Kidney capillary endothelial cell (primary cell): ENCODE measurements around the gene EVL.
"Not testable (repeated sequence)": the region's sequence is repeated elsewhere in the genome, so short reads cannot be mapped to it uniquely, and the experiment has no call there.

ENCODE experiments used
- DNase-seq: peaks from one replicate; pipeline ENCODE4 v3.0.0-alpha.2; 2018; ENCODE audit warnings: low spot score

EVL gene

DNA sequence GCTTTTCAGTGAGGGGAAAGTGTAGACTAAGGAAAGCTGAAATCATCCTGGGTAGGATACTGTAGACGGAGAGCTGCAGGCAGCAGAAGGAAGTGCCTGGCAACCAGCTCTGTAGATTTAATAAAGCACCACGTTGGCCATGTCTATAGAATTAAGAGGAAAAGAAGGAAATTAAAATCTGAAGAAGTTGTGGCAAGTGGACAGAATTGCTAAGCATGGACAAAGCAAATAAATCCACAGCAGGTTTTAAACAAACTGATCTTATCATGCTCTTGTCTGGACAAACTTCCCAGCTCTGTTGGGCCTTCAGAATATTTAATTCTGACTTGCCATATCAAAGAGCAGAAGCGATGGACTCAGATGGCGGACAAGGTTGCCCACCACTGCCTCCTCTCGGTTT lies 27.2 kb upstream of the EVL start:
- no peak for DNase-seq

DNA sequence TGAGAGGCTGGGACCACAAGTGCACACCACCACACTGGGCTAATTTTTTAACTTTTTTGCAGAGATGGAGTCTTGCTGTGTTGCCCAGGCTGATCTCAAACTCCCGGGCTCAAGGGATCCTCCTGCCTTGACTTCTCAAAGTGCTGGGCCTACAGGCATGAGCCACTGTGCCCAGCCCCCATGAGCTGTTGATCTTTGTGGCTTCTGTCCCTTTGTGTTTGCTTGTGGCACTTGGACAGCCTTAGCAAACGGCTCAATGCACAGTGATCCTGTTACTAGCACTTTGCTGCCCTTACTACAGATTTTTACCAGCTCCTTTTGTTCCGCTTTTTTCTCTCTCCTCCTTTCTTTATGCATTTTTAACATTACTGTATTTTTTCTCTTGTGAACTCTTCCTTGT lies 25.3 kb upstream of the EVL start:
- no peak for DNase-seq

DNA sequence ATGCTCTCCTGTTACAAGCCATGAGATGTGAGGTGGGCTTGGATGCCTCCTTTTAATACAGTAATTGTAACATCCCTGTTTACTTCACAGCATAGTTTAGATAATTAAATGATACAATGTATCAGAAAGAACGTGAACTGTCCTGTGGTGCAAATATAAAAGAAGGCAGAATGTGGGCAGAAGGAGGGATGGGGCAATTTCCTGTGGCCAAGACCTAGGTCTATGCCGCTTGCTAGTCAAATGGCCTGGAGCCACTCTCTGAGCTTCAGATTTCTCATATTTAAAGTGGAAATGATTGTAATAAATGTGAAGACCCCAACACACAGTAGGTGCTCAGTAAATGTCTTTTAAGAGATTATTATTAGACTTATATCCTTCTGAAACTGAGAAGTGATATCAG lies 24.0 kb upstream of the EVL start:
- DNase-seq, result no peak

DNA sequence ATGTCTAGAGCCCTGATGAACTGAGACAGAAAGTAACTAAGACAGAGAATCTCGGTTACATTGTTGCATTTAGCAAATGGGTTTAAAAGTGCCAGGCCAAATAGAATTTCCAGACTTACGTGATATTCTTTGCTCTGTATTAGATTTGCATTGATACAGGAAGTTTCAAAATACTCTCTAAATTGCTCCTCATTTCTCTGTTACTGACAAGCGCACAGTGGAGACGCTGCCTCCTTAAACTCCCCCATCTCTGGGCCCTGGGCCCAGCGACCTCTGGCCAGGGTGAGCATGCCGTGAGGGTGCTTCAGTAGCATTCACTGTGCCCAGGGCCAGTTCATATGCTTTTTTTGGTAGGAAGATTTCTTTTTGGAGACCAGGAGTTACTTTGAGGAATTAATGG lies 22.9 kb upstream of the EVL start:
- no peak for DNase-seq

DNA sequence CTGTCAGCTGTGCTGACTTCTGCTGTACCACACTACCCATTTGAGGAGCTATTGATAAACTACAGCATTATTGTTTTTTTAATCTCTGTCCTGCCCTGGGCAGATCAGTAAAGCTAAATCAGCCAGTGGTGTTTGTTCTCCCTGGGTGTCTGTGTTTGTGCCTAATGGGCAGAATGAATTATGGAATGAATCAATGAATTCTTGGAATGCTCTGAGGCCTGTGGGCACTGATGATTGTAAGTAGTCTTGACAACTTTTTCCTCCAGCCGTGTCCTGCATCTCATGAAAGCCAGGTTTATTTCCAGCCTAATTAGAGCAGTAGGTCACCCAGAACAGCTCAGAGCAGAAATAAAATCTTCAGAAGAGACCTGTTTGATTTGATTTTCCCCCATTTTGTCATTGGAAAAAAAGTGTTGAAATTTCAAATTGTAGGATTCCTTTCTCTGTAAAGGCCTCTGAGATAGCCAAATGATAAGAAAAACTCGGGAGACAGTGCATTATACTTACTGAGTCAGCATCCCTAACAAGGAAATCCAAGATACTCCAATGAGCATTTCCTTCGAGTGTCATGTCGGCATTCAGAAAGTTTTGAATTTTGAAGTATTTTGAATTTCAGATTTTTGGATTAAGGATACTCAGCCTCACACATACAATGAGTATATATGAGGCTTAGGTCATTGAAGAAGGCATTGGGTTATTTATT lies 19.4 kb upstream of the EVL start:
- no peak for DNase-seq

DNA sequence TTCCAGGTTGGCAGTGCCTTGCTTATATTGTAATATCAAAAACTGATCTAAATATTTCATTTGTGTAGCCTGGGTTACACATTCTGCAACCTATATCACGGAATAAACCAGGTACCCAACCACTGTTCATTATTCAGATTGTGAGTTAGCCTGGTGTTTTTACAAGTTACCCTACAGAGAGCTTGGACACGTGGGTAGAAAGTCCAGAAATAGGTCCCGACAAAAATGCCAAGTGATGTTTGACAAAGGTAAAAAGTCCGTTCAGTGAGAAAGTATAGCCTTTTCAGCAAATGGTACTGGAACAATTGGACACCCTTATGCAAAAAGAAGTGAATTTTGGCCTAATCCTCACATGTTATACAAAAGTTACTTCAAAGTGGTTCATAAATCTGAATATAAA lies 17.6 kb upstream of the EVL start:
- DNase-seq, result no peak

DNA sequence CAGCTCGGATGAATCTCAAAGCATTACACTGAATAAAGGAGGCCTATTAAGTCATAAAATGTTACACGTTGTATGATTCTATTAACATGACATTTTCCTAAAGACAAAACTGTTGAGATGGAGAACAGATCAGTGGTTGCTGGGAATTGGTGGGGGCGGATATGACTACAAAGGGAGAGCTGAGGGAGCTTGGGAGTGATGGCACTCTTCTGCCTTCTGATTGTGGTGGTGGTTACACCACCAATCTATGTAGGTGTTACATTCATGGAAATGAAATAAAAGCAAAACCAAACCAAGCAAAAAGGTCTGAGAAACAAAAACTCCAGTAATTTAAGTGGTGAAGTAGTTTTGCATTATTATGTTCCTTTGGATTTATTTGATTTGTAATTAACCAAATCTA lies 16.4 kb upstream of the EVL start:
- no peak for DNase-seq

DNA sequence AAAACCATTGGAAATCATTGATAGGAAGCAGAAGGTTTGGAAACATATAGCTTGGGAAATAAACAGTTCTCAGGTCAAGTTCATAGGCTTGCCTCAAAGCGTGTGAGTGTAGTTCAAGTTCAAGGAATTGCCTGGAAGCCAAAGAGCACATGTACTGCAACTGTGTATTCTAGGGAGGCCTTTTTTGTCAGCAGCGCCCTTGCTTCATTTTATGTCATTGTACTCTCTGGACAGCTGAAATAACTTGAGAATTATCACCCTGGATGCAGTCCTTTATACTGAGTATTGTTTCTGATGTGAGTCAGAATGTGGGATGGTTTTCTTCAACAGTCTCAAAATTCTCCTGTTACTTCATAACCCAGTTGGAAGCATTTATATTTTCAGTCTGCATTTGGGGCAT lies 16.0 kb upstream of the EVL start:
- DNase-seq, result no peak

DNA sequence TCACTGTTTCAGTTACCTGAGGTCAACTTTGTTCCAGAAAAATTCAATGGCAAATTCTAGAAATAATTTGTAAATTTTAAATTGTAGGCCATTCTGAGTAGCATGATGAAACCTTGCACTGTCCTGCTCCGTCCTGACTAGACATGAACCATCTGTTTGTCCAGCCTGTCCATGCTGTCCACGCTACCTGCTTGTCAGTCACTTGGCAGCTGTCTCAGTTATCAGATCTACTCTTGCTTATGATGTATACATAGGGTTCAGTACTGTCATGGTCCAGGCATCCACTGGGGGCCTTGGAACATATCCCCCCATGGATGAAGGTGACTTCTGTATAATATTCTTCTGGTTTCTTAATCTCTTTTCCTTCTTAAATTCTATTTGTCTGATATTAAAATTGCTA lies 14.1 kb upstream of the EVL start:
- DNase-seq, result no peak

DNA sequence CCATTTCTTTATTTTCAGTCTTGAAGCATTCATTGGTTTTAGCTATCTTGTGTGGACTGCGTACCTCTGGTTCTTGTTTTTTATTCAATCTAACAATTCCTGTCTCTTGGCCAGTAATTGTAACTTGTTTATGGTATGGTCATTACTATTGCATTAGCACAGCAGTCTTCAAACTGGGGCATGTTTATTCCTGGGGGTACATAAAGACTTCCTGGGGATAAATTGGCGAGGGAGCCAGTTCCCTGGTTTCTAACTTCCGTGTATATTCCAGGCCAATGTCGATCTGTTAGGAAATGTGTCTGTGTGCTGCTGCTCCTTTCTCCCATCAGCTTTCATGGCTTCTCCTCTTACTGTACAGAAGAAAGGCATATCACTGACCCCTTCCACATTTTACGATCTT lies 13.7 kb upstream of the EVL start:
- no peak for DNase-seq

DNA sequence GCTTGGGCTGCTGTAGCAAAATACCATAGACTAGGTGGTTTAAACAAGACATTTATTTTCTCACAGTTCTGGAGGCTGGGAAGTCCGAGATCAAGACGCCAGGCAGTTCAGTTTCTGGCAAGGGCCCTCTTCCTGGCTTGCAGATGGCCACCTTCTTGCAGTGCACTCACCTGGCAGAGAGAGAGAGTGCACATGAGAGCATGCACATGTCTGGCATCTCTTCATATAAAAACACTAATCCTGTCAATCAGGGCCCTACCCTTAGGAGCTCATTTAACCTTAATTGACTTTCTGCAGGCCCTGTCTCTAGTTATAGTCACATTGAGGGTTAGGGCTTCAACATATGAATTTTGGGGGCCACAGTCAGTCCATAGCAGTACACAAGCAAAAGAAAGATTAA lies 12.4 kb upstream of the EVL start:
- no peak for DNase-seq

DNA sequence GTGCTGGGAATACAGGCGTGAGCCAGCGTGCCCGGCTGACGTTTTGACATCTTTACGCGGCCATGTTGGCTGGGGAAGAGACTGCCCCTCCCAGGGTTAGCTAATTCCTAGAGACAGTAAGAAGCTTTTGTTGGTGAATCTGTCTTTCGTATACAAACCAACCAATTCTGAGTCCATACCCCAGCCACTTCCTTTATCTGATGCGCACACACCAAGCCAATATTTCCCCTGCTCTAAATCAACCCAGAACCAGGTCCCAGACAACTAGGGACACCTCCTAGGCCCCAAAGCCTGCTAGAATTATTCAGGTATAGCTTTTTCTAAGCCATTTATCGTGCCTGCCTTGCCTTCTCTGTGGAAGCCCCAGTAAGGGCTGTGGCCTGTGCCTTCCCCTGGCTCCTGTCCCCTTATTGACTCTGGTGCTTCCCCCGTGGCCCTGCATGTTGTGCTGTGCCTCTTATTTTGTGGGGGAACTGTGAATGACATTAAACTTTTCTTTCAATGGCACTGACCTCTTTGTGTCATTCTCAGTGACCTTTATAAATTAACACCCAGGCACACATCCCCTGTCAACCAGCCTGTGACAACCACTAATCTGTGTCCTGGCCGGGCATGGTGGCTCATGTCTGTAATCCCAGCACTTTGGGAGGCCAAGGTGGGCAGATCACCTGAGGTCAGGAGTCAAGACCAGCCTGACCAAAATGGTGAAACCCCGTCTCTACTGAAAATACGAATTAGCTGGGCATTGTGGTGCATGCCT lies 10.7 kb upstream of the EVL start:
- DNase-seq, result no peak

DNA sequence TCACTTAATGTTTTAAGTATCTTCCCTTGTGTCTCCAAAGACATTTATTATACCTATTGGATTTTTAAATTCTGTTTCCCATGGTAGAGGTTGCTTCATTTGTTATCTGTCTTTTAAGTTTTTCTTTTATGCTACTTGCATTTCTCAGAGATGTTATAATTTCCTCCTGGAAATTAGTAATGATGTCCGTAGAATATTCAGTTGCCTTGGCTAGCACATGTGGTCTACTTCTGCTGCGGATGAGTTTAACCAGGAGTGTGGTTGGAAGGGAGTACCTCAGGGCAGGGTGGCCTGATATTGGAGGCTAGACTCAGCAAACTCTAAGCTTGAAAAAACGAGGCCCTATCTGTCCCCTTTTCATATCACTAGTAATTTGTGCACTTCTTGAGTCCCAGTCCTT lies 8.8 kb upstream of the EVL start:
- no peak for DNase-seq

DNA sequence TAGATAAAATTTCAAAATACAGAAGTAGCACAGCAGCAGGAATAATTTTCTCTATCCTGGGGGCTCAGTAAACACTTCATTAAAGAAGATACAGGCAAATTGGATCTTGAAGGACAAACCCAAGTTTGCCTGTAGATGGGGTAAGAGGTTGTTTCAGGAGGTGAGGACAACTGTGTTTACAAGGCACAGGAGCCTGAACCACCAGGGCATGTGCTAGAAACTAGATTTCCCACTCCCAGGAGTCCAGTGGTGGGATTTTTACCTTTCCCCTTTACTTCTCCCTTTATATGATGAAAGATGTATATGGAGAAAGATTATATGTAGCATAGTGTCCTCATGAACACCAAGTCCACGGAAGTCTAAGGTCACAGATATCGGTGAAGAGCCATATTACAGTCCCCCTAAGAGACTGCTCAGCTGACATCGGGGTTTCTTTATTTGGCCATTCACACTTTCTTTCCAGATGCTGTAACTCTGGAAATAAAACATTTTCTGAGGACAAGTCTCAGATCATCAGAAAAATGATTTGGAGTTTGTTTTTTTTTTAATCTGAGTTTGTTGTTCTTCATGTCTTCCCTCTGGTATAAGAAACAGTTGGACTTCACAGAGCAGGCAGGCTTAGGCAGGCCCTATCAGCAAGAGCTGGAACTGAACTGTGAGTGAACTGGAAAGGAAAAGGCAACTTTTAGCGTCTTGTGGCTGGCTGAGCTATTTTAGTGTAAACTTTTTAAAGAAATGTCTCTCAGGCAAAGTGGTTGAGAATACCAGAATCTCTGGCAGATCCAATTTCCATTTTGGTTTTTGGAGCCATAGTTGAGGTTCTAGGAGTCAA lies 8.0 kb upstream of the EVL start:
- no peak for DNase-seq

DNA sequence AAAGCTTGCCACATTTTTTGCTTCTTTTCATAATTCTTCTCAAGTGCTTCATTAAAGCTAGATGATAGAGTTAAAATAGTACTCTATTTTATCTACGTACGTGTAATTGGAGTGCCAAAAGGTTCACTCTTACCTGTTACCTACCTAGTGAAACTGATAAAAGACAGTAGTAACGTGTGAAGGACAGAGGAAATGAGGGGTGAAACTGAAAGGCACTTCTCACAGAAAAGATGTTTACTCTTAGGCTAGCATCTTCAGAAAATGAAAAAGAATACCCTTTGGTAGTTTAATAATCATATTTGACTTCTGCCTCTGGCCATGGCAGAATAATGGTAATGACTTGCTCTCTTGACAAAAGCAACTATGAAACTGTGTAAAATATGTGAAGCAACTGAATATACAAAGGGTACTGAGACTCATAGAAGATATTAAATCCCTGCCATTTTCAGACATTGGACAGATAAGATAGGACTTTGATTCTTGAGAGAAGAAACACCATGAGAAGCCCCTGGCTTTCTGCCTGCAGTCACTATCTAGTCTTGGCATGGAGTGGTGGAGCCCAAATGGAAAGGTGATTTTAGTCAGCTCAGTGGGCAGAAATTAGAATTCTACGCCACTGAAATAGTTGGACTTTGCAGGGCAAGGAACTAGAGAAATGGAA lies 6.3 kb upstream of the EVL start:
- DNase-seq, result no peak

DNA sequence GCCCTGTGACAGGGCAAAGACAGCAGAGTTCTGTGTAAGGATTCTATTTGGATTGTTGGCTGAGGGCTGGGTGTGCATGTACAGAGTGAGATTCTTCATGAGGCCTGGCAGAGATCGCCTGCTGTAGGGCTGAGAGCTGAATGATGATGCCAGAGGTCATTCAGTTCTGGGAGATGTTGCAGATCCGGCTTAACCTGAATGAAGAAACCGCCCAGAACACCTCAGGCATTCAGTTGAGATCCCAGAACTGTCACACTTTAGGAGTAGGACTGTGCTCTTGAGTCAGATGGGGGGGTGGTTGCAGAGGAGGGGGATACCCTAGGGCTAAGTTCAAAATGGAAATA lies 5.8 kb upstream of the EVL start:
- no peak for DNase-seq

DNA sequence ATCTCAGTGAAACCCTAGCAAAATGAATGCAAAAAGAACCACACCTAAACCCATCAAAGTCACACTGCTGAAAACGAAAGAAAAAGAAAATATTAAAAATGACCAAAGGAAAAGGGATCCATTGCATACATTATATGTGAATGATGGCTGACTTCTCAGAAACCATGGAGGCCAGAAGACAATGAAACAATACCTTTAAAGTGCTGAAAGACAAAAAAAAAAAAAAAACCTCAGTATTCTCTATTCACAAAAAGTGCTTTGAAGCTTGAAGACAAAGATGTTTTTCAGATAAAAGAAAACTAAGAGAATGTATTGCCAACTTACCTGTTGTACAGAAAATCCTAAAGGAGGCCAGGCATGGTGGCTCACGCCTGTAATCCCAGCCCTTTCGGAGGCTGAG lies 4.5 kb upstream of the EVL start:
- DNase-seq, result no peak

DNA sequence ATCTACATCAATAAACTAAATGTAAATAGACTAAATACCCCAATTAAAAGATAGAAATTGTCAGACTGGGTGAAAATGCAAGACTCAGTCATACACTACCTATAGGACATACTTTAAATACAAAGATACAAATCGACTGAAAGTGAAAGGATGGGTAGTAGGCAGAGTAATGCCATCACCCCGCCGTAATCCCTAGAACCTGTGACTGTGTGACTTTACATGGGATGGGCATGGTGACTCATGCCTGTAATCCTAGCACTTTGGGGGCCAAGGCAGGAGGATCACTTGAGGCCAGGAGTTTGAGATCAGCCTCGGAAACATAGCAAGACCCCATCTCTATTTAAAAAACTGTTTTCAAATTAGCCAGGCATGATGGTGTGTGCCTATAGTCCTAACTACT lies 2.6 kb upstream of the EVL start:
- no peak for DNase-seq

DNA sequence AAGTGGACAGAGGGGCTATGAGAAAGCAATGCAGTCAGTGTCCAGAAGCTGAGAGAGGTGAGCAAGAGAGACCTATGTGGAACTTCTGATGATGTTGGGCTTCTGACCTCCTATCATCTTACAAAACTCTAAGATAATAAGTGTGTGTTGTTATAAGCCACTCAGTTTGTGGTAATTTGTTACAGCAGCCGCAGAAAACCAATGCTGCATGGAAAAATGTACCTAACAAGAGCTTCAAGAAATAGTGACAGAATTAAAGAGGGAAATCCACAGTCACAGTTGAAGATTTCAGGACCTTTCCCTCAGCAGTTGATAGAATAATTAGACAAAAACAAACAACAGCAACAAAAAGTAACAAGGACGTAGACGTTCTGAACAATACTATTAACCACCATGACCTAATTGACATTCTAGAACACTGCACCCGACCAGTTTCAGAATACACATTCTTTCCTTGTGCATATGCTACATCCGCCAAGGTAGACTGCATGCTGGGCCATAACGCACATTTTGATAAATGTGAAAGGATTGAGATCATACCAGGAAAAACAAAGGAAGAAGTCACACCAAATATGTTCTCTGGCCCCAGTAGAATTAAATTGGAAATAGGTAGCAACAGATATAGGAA lies 1.8 kb upstream of the EVL start:
- DNase-seq, result no peak

DNA sequence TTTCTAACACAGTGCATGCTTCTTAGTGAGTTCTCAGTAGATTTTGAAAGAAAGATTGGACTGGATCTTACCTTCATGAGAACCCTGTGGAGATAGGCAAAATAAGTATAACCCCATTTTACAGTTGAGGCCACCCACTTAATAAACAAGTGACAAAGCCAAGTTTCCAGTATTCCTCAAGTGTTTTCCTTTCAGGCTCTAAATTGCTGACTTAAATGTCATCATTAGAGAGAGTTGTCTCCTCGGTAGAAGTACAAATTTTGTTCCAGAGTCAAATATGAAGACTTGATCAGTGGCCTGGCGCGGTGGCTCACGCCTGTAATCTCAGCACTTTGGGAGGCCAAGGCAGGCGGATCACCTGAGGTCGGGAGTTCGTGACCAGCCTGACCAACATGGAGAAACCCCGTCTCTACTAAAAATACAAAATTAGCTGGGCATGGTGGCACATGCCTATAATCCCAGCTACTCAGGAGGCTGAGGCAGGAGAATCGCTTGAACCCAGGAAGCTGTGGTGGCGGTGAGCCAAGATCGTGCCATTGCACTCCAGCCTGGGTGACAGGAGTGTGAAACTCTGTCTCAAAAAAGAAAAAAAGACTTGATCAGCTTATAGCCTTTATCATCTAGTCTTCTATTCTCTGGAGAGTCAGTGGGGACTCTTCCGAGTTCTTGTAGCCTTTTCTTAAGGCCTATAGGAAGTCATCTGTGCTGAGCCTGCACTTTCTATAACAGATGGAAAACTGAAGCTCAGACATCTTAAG lies 708 bp upstream of the EVL start:
- DNase-seq, result not testable (repeated sequence)

DNA sequence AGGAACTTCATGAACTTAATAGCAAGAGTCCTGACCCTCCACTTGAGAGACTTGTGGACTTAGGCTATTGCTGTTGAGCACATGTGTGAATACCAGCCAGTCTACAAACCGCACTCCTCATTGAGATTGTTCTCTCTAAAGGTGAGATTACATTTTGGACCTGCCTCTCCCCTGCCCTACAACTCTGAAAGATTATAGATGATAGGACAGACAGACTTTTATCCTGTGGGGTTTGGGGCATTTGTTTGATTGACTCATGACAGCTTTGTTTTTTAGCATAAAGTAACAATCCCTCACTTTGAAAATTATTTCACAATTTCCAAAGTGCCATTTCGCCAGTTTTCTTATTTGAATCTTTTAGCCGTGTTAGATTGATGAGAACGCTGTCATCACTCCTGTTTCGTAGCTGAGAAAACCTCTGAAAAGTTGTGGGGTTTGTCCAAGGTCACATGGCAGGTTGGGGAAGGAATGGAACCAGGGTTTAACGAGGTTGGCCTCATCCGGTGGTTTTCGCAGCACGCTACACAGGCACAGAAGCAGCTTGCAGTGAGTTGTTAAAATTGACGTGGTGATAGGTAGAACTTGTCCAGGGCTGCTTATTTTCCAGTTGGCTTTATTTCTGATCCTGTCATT lies 836 bp downstream of the EVL start:
- no peak for DNase-seq
